Gastroesophageal sphincter (tissue), 4 donors: ENCODE measurements around the gene EIF2AK2. TPM values are rescaled to one million over a fixed set of nuclear protein-coding genes. Genes with fewer than 3 reads are reported as not detected.
"Not testable (repeated sequence)": the region's sequence is repeated elsewhere in the genome, so short reads cannot be mapped to it uniquely, and the experiment has no call there.

Experiments
- ATAC-seq: fragments of 150-250 bp; one replicate; pipeline ENCODE4 v1.9.1; 2016; ENCODE audit warnings: mild to moderate bottlenecking, moderate library complexity
- H3K27ac ChIP-seq, 4 donors: fragments of 200-600 bp; sonication (generic) in 3 of 4; 1 replicate in 3 of 4; 2 replicates in 1 of 4; pipeline ENCODE4 v1.5.1; 2016 to 2019
- H3K27me3 ChIP-seq: fragments of 200-600 bp; sonication (generic); one replicate; pipeline ENCODE4 v1.5.1; 2019
- H3K36me3 ChIP-seq, 2 donors: fragments of 200-600 bp; sonication (generic); one replicate each; pipeline ENCODE4 v1.5.1; 2019; ENCODE audit warnings: control low read depth in 1 of 2
- H3K4me1 ChIP-seq, 3 donors: fragments of 200-600 bp; sonication (generic); 1 replicate in 2 of 3; 2 replicates in 1 of 3; pipeline ENCODE4 v1.5.1; 2016 to 2019; ENCODE audit warnings: control low read depth in 2 of 3
- H3K4me3 ChIP-seq, 2 donors: fragments of 200-600 bp; sonication (generic); one replicate each; pipeline ENCODE4 v1.5.1; 2019; ENCODE audit warnings: mild to moderate bottlenecking in 1 of 2, moderate library complexity in 1 of 2
- H3K9me3 ChIP-seq, 3 donors: fragments of 200-600 bp; sonication (generic); one replicate each; pipeline ENCODE4 v1.5.1; 2017 to 2019; ENCODE audit warnings: control low read depth in 2 of 3
- CTCF ChIP-seq, 4 experiments: fragments of 200-600 bp in 2 of 4; fragments of 450-650 bp in 2 of 4; sonication (generic) in 1 of 4; IDR thresholded peaks; one replicate each; pipeline ENCODE4 v1.5.1; 2017 to 2019; ENCODE audit warnings: antibody characterized with exemption in 4 of 4, mild to moderate bottlenecking in 2 of 4, moderate library complexity in 2 of 4
- EP300 ChIP-seq: sonication (generic); formaldehyde crosslinking; IDR thresholded peaks from one replicate; pipeline ENCODE4 v1.6.1; 2017; ENCODE audit warnings: antibody characterized with exemption, mild to moderate bottlenecking
- POLR2A ChIP-seq, 2 donors: fragments of 450-650 bp; IDR thresholded peaks; one replicate each; pipeline ENCODE4 v1.6.1; 2017; ENCODE audit warnings: antibody characterized with exemption in 2 of 2, mild to moderate bottlenecking in 2 of 2, moderate library complexity in 1 of 2
- POLR2AphosphoS5 ChIP-seq: sonication (generic); formaldehyde crosslinking; IDR thresholded peaks from one replicate; pipeline ENCODE4 v1.6.1; 2017; ENCODE audit warnings: antibody characterized with exemption
- WGBS, 2 donors: methylation state at CpG; one replicate each; pipeline ENCODE4 v1.1.5; 2018; ENCODE audit warnings: low coverage in 1 of 2; 5-methylcytosine and 5-hydroxymethylcytosine counted together
- total RNA-seq, 4 donors: library from RNA; depleted of rRNA; stranded (reverse); fragments of >200 nt; gene quantifications; one replicate each; pipeline ENCODE4 v1.1.0, GENCODE V29; 2016

Gene EIF2AK2
- total RNA-seq, 4 donors from 2014 or later: 25.3 to 33.2 (median 29.9) TPM

DNA sequence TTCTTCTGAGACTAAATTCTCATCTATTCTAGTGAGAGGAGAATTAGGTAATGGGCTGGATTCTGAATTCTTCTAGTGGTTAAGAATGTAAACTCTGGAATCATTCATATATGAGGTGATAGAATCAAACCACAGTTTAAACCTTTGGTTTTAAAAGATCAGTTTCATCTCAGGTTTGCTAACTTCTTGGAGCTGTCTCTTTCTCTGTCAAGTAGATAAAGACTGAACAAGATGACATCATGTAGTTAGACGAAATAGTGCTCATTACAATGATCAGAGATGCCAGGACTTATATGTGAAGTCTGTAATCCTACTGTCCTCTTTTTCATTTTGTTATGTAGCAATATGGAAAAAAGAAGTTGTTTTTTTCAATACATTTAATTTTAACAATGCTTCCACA lies 44.4 kb upstream of the EIF2AK2 start:
- H3K9me3 ChIP-seq: peaks cover 0 to 8% (median 0%) of the 10 kb centered on the region in 3 donors
- peaks cover 0 to 67% of the 10 kb centered on the region in 2 donors for H3K36me3 ChIP-seq
- 42 to 78% methylated on average over 1 of the region's 1 CpG for WGBS, 2 donors
- TF ChIP-seq EP300 (no peak), CTCF (IDR thresholded peaks at IDR 0.05) (no peak), POLR2A (IDR thresholded peaks at IDR 0.05) (no peak), POLR2AphosphoS5 (no peak)
- peaks cover 0 to 25% (median 0%) of the 10 kb centered on the region in 3 donors for H3K4me1 ChIP-seq
- ATAC-seq: no peak
- no peak overlapping the region for H3K27ac ChIP-seq
- H3K4me3 ChIP-seq: no peak overlapping the region
- no peaks in the 10 kb centered on the region for H3K27me3 ChIP-seq

- no peak overlapping the region for H3K4me3 ChIP-seq
- H3K27me3 ChIP-seq: no peaks in the 10 kb centered on the region
- no peak for ATAC-seq
- H3K36me3 ChIP-seq: peaks cover 0 to 42% of the 10 kb centered on the region in 2 donors
- H3K4me1 ChIP-seq: peaks cover 0 to 30% (median 0%) of the 10 kb centered on the region in 3 donors
- H3K27ac ChIP-seq: no peak overlapping the region
- peaks cover 0 to 2% (median 0%) of the 10 kb centered on the region in 3 donors for H3K9me3 ChIP-seq
- WGBS, 2 donors: 91 to 93% methylated on average over 5 to 8 of the region's 8 CpGs
- TF ChIP-seq POLR2A (IDR thresholded peaks at IDR 0.05) (no peak), EP300 (no peak), CTCF (IDR thresholded peaks at IDR 0.05) (no peak), POLR2AphosphoS5 (no peak)
These were observed 41.9 kb upstream of the EIF2AK2 start for GRCh38 chr2:37198681-37199065.

GRCh38 chr2:37196320-37197195 lies 39.8 kb upstream of the EIF2AK2 start, which contains the start of gene CEBPZOS:
Gene CEBPZOS (plus strand): TSS chr2:37196496. CDS start chr2:37199705, 3,209 bp downstream.
- Histone ChIP-seq H3K27ac (peak within 1 kb of the TSS; percentile 57 to 95 (median 92)), H3K4me1 (peaks cover 0 to 30% (median 0%) of the 10 kb centered on the region in 3 donors), H3K9me3 (no peaks in the 10 kb centered on the region), H3K4me3 (peak within 1 kb of the TSS; percentile 87 to 91), H3K27me3 (no peaks in the 10 kb centered on the region), H3K36me3 (peaks cover 0 to 21% of the 10 kb centered on the region in 2 donors)
- TF ChIP-seq EP300 (no peak), POLR2AphosphoS5 (peak; percentile 88), POLR2A (IDR thresholded peaks at IDR 0.05) (peak; percentile 47 to 48), CTCF (IDR thresholded peaks at IDR 0.05) (peak in 3 of 4 experiments; percentile 4 to 19 (median 19))
- 1 to 6% methylated on average over 15 to 21 of the region's 72 CpGs for WGBS, 2 donors
- ATAC-seq: peak; percentile 92

- ATAC-seq: peak; percentile 15
- H3K27ac ChIP-seq: peak overlapping the region; percentile 57 to 95 (median 92)
- H3K9me3 ChIP-seq, H3K27me3 ChIP-seq: not testable (repeated sequence)
- peaks cover 0 to 30% (median 0%) of the 10 kb centered on the region in 3 donors for H3K4me1 ChIP-seq
- WGBS, 2 donors: 40 to 72% methylated on average over 4 to 12 of the region's 20 CpGs
- peak overlapping the region; percentile 87 to 91 for H3K4me3 ChIP-seq
- peaks cover 0 to 14% of the 10 kb centered on the region in 2 donors for H3K36me3 ChIP-seq
These were observed 39.1 kb upstream of the EIF2AK2 start for GRCh38 chr2:37195862-37196319.

DNA sequence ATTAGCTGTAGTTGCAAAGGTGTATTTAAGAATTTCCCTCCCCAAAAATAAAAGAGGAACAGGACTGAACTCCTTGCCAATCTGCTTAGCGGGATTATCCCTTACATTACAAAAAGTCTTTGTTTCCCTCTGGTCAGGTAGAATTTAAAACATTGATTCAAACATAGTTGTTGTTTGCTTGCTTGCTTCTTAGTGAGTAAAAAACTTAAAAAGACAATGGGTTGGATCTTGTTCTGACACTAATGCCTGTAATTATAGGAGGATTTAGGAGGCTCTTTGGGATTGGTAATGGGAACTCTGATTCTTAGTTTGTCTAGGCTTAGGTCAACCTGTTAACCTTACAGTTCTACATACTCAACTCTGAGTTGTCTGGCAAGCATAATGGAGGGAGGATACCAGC lies 35.8 kb upstream of the EIF2AK2 start:
- Histone ChIP-seq H3K27me3 (no peaks in the 10 kb centered on the region), H3K9me3 (no peaks in the 10 kb centered on the region), H3K4me3 (no peak overlapping the region), H3K36me3 (no peaks in the 10 kb centered on the region), H3K4me1 (peaks cover 0 to 13% (median 0%) of the 10 kb centered on the region in 3 donors), H3K27ac (no peak overlapping the region)
- WGBS, 2 donors: 85 to 89% methylated on average over 1 of the region's 1 CpG
- no peak for ATAC-seq
- TF ChIP-seq POLR2A (IDR thresholded peaks at IDR 0.05): no peak
- TF ChIP-seq EP300: no peak
- no peak for TF ChIP-seq POLR2AphosphoS5
- no peak for TF ChIP-seq CTCF (IDR thresholded peaks at IDR 0.05)
